Activated naive CD4-positive, alpha-beta T cell treated with anti-CD3 and anti-CD28 coated beads, Interleukin-2, amount 50 U/mL, for 16 hours (primary cell): ENCODE results near the gene SLC29A3.
"Not testable (repeated sequence)": the region's sequence is repeated elsewhere in the genome, so short reads cannot be mapped to it uniquely, and the experiment has no call there.

Experiments
- DNase-seq: peaks from one replicate; pipeline ENCODE4 v3.0.0-alpha.2; 2020

The SLC29A3 gene

GRCh38 chr10:71319042-71319799 lies at the start of gene SLC29A3:
TSS of gene SLC29A3 (plus strand) at chr10:71319259. CDS start at chr10:71319310, 51 bp downstream.
- DNase-seq: peak; percentile 88

- no peak for DNase-seq
Observed at GRCh38 chr10:71269301-71270288, 49.5 kb upstream of the SLC29A3 start.

- no peak for DNase-seq
Observed at GRCh38 chr10:71270301-71271220, 48.5 kb upstream of the SLC29A3 start.

GRCh38 chr10:71271662-71272055 lies 47.4 kb upstream of the SLC29A3 start:
- DNase-seq: no peak

- no peak for DNase-seq
Observed at GRCh38 chr10:71272056-71272771, 46.8 kb upstream of the SLC29A3 start.

- DNase-seq: not testable (repeated sequence)
Observed at GRCh38 chr10:71272974-71273373, 46.1 kb upstream of the SLC29A3 start.

GRCh38 chr10:71273506-71273905 lies 45.6 kb upstream of the SLC29A3 start:
- no peak for DNase-seq

- DNase-seq: no peak
Observed at GRCh38 chr10:71274901-71275796, 43.9 kb upstream of the SLC29A3 start.

- DNase-seq: no peak
Observed at GRCh38 chr10:71276873-71277272, 42.2 kb upstream of the SLC29A3 start.

- DNase-seq: no peak
Observed at GRCh38 chr10:71277914-71278665, 41.0 kb upstream of the SLC29A3 start.

- no peak for DNase-seq
Observed at GRCh38 chr10:71278691-71279588, 40.1 kb upstream of the SLC29A3 start.

- no peak for DNase-seq
Observed at GRCh38 chr10:71279590-71280170, 39.4 kb upstream of the SLC29A3 start.

- DNase-seq: no peak
Observed at GRCh38 chr10:71280216-71280615, 38.8 kb upstream of the SLC29A3 start.

GRCh38 chr10:71280825-71281224 lies 38.2 kb upstream of the SLC29A3 start:
- DNase-seq: no peak

GRCh38 chr10:71281646-71282322 lies 37.3 kb upstream of the SLC29A3 start:
- DNase-seq: no peak

- DNase-seq: no peak
Observed at GRCh38 chr10:71282323-71282680, 36.8 kb upstream of the SLC29A3 start.

- no peak for DNase-seq
Observed at GRCh38 chr10:71283410-71283809, 35.6 kb upstream of the SLC29A3 start.

- DNase-seq: no peak
Observed at GRCh38 chr10:71283876-71284275, 35.2 kb upstream of the SLC29A3 start.
